Mammary epithelial cell (primary cell): ENCODE results near the gene ARFIP1.

Source experiments
- EZH2 ChIP-seq: IDR thresholded peaks from 2 replicates; pipeline ENCODE4 v1.6.1; 2012; ENCODE audit warnings: low read length, inconsistent platforms, borderline replicate concordance
- TF ChIP-seq, protein P1 (sequence below), 2 donors: IDR thresholded peaks in 1 of 2; conservative IDR thresholded peaks in 1 of 2; 2 replicates each; pipeline ENCODE4 v1.5.1; 2011 to 2012; ENCODE audit warnings: inconsistent platforms in 2 of 2, low read length in 2 of 2, mild to moderate bottlenecking in 2 of 2, control low read depth in 1 of 2, low read depth in 1 of 2; ENCODE audit not compliant: insufficient read depth in 1 of 2; ENCODE audit errors: extremely low read depth in 1 of 2

DNA sequence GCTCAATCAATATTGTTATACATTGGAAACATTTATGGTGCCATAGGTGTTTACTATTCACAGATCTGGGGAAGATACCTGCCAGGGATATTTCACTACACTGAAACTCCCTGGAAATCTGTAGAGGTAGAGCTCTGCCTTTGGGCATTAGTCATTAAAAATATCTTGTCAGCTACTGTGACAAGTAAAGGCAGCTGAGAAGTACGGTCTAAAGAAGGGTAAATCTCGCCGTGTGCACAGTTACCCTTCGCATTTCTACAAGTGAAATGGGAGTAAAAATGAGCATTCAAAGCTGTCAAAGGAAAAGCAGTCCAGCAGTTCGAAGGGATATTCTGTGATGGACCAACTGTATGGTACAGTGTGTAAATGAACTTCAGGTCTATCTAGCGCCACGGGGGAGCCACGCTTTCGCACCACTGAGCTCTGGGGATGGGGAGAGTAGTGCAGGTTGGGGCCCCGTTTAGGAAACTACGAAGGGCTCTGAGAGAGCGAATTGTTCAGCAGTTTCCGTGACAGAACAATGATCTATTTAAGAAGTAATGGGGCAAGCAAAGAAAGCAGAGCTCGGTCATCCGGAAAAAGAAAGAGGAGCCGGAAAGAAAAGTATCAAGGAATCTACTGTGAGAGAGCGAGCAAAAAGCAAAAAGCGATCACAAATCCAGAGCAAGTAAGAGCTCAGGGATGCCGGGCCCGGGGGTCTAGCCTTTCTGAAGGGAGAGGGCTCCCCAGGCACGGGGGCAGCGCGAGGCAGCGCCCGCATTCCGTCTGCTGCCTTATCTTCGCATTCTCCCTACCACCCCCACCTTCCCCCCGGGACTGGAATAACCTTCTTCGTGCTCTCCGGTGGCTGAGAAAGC, 870 bp upstream of the ARFIP1 start:
- no peak for TF ChIP-seq EZH2
- TF ChIP-seq, protein P1, sequence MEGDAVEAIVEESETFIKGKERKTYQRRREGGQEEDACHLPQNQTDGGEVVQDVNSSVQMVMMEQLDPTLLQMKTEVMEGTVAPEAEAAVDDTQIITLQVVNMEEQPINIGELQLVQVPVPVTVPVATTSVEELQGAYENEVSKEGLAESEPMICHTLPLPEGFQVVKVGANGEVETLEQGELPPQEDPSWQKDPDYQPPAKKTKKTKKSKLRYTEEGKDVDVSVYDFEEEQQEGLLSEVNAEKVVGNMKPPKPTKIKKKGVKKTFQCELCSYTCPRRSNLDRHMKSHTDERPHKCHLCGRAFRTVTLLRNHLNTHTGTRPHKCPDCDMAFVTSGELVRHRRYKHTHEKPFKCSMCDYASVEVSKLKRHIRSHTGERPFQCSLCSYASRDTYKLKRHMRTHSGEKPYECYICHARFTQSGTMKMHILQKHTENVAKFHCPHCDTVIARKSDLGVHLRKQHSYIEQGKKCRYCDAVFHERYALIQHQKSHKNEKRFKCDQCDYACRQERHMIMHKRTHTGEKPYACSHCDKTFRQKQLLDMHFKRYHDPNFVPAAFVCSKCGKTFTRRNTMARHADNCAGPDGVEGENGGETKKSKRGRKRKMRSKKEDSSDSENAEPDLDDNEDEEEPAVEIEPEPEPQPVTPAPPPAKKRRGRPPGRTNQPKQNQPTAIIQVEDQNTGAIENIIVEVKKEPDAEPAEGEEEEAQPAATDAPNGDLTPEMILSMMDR (conservative IDR thresholded peaks at IDR 0.05 in 1 of 2, IDR thresholded peaks at IDR 0.05 in 1 of 2; ENCODE audit: extremely low read depth in 1 of 2, insufficient read depth in 1 of 2, low read depth in 1 of 2, low read length in 2 of 2), result no peak
